ENCODE results near the gene RNF31. TPM values are rescaled to one million over a fixed set of nuclear protein-coding genes. Genes with fewer than 3 reads are reported as not detected.

The RNF31 gene
- total RNA-seq, 2 donors from 2014 or later: 36.1 to 70.4 TPM

GRCh38 chr14:24165785-24166184, 18.5 kb downstream of the RNF31 start:
- TF ChIP-seq, protein P1, sequence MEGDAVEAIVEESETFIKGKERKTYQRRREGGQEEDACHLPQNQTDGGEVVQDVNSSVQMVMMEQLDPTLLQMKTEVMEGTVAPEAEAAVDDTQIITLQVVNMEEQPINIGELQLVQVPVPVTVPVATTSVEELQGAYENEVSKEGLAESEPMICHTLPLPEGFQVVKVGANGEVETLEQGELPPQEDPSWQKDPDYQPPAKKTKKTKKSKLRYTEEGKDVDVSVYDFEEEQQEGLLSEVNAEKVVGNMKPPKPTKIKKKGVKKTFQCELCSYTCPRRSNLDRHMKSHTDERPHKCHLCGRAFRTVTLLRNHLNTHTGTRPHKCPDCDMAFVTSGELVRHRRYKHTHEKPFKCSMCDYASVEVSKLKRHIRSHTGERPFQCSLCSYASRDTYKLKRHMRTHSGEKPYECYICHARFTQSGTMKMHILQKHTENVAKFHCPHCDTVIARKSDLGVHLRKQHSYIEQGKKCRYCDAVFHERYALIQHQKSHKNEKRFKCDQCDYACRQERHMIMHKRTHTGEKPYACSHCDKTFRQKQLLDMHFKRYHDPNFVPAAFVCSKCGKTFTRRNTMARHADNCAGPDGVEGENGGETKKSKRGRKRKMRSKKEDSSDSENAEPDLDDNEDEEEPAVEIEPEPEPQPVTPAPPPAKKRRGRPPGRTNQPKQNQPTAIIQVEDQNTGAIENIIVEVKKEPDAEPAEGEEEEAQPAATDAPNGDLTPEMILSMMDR (IDR thresholded peaks at IDR 0.05): no peak
- Histone ChIP-seq H3K9me3 (no peaks in the 10 kb centered on the region), H3K27ac (no peak overlapping the region), H3K4me3 (no peak overlapping the region), H3K4me1 (peaks cover 13% of the 10 kb centered on the region), H3K36me3 (peaks cover 29% of the 10 kb centered on the region), H3K27me3 (no peaks in the 10 kb centered on the region), H3K9ac (ENCODE audit: low read depth in 2 of 2, low read length in 2 of 2) (no peak overlapping the region)
- no peak for DNase-seq
- intact Hi-C loops (cut with DNase I): no loop called here

- TF ChIP-seq, protein P1 (IDR thresholded peaks at IDR 0.05): no peak
- H3K9ac ChIP-seq (ENCODE audit: low read depth in 2 of 2, low read length in 2 of 2): no peak overlapping the region
- DNase-seq: no peak
- no peaks in the 10 kb centered on the region for H3K9me3 ChIP-seq
- no peak overlapping the region for H3K27ac ChIP-seq
- no peak overlapping the region for H3K4me3 ChIP-seq
- H3K36me3 ChIP-seq: peaks cover 29% of the 10 kb centered on the region
- H3K4me1 ChIP-seq: peaks cover 6% of the 10 kb centered on the region
- no peaks in the 10 kb centered on the region for H3K27me3 ChIP-seq
- intact Hi-C loops (cut with DNase I): no loop called here
These were observed 20.3 kb downstream of the RNF31 start for GRCh38 chr14:24167469-24168114.

- peak; percentile 64 for DNase-seq
- peak within 1 kb of the TSS; percentile 25 for H3K4me3 ChIP-seq
- H3K9ac ChIP-seq (ENCODE audit: low read depth in 2 of 2, low read length in 2 of 2): peak within 1 kb of the TSS in 1 of 2 donors; percentile 12
- H3K27me3 ChIP-seq: no peaks in the 10 kb centered on the region
- H3K9me3 ChIP-seq: no peaks in the 10 kb centered on the region
- intact Hi-C loops (cut with DNase I): no loop called here
- peaks cover 6% of the 10 kb centered on the region for H3K36me3 ChIP-seq
- TF ChIP-seq, protein P1 (IDR thresholded peaks at IDR 0.05): no peak
- no peak within 1 kb of the TSS for H3K27ac ChIP-seq
- H3K4me1 ChIP-seq: no peaks in the 10 kb centered on the region
These were observed 24.3 kb downstream of the RNF31 start, which contains the start of gene REC8 for GRCh38 chr14:24171422-24172260. TSS of gene REC8 (plus strand) at chr14:24172080. CDS start at chr14:24172553, 473 bp downstream.

GRCh38 chr14:24172261-24172860, 25.1 kb downstream of the RNF31 start:
- H3K27ac ChIP-seq: no peak overlapping the region
- H3K4me1 ChIP-seq: no peaks in the 10 kb centered on the region
- no peaks in the 10 kb centered on the region for H3K27me3 ChIP-seq
- DNase-seq: no peak
- peak overlapping the region in 1 of 2 donors; percentile 12 for H3K9ac ChIP-seq (ENCODE audit: low read depth in 2 of 2, low read length in 2 of 2)
- peaks cover 6% of the 10 kb centered on the region for H3K36me3 ChIP-seq
- intact Hi-C loops (cut with DNase I): no loop called here
- TF ChIP-seq, protein P1 (IDR thresholded peaks at IDR 0.05): no peak
- H3K4me3 ChIP-seq: peak overlapping the region; percentile 25
- H3K9me3 ChIP-seq: no peaks in the 10 kb centered on the region

DNA sequence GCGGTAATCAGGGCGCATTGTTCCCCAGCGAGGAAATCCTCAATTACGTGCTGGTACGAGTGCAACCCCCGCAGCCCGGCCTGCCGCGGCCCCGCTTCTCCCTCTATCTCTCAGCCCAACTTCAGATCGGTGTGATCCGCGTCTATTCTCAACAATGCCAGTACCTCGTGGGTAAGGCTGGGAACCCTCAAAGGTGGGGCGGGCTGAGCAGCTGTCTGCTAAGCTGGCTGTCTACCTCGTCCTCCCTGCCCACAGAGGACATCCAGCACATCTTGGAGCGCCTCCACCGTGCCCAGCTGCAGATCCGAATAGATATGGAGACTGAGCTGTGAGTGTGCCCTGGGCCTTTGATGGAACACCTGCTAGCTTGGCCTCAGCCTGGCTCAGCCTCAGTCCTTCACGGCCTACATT, 25.6 kb downstream of the RNF31 start:
- Histone ChIP-seq H3K4me1 (no peaks in the 10 kb centered on the region), H3K9ac (ENCODE audit: low read depth in 2 of 2, low read length in 2 of 2) (no peak overlapping the region), H3K36me3 (peaks cover 6% of the 10 kb centered on the region), H3K27me3 (no peaks in the 10 kb centered on the region), H3K9me3 (no peaks in the 10 kb centered on the region), H3K4me3 (no peak overlapping the region), H3K27ac (no peak overlapping the region)
- intact Hi-C loops (cut with DNase I): no loop called here
- DNase-seq: no peak
- TF ChIP-seq, protein P1 (IDR thresholded peaks at IDR 0.05): no peak
